Measurements from ENCODE around the gene KISS1. TPM values are rescaled to one million over a fixed set of nuclear protein-coding genes. Genes with fewer than 3 reads are reported as not detected.

The KISS1 gene
- total and polyA plus RNA-seq, 12 donors, result not detected

- ATAC-seq, result no peak
- no peak for TF ChIP-seq CTCF (IDR thresholded peaks at IDR 0.05)
- H3K36me3 ChIP-seq, result no peaks in the 10 kb centered on the region
- intact Hi-C loops (cut with DNase I), result loop anchor here in 4 of 10 donors (2.0 to 10.0 kb wide), 3 partner anchors 94 to 154 kb away; no protein-coding TSS in a partner anchor
- no peak for DNase-seq
- H3K27ac ChIP-seq, result no peak overlapping the region
- 88 to 91% methylated on average over 7 of the region's 7 CpGs for WGBS, 2 donors
- no peak overlapping the region for H3K4me3 ChIP-seq
- peaks cover 0 to 13% (median 7%) of the 10 kb centered on the region in 9 donors for H3K4me1 ChIP-seq
- no peaks in the 10 kb centered on the region for H3K9me3 ChIP-seq
- H3K27me3 ChIP-seq, result peaks cover 0 to 28% (median 13%) of the 10 kb centered on the region in 7 donors
Observed at GRCh38 chr1:204211046-204211445, 14.8 kb upstream of the KISS1 start.

GRCh38 chr1:204207136-204207616, 10.9 kb upstream of the KISS1 start:
- Histone ChIP-seq H3K27ac (no peak overlapping the region), H3K4me3 (no peak overlapping the region), H3K27me3 (peaks cover 0 to 32% (median 24%) of the 10 kb centered on the region in 7 donors), H3K4me1 (no peaks in the 10 kb centered on the region), H3K36me3 (no peaks in the 10 kb centered on the region), H3K9me3 (no peaks in the 10 kb centered on the region)
- peak; percentile 53 to 75 for DNase-seq
- intact Hi-C loops (cut with DNase I), result loop anchor here in 9 of 10 donors (1.0 to 10.0 kb wide), 7 partner anchors 44 to 346 kb away; partner anchors contain the start of gene SNRPE (in 5 of the 9)
- peak; percentile 63 to 93 (median 91) for TF ChIP-seq CTCF (IDR thresholded peaks at IDR 0.05)
- peak; percentile 69 to 94 (median 87) for ATAC-seq
- 20% methylated on average over 13 of the region's 13 CpGs for WGBS, 2 donors

GRCh38 chr1:204206121-204206520, 9.8 kb upstream of the KISS1 start:
- no peaks in the 10 kb centered on the region for H3K9me3 ChIP-seq
- TF ChIP-seq CTCF (IDR thresholded peaks at IDR 0.05), result no peak
- no peak for ATAC-seq
- no peak overlapping the region for H3K4me3 ChIP-seq
- no peak overlapping the region for H3K27ac ChIP-seq
- intact Hi-C loops (cut with DNase I), result loop anchor here in 8 of 10 donors (2.0 to 10.0 kb wide), 5 partner anchors 43 to 345 kb away; partner anchors contain the start of gene SNRPE (in 3 of the 8)
- no peak for DNase-seq
- peaks cover 0 to 32% (median 26%) of the 10 kb centered on the region in 7 donors for H3K27me3 ChIP-seq
- 54 to 56% methylated on average over 2 of the region's 2 CpGs for WGBS, 2 donors
- no peaks in the 10 kb centered on the region for H3K4me1 ChIP-seq
- H3K36me3 ChIP-seq, result no peaks in the 10 kb centered on the region

- TF ChIP-seq CTCF (IDR thresholded peaks at IDR 0.05), result no peak
- Histone ChIP-seq H3K9me3 (no peaks in the 10 kb centered on the region), H3K4me3 (no peak overlapping the region), H3K36me3 (no peaks in the 10 kb centered on the region), H3K27me3 (peaks cover 0 to 34% (median 26%) of the 10 kb centered on the region in 7 donors), H3K27ac (no peak overlapping the region), H3K4me1 (no peaks in the 10 kb centered on the region)
- ATAC-seq, result no peak
- intact Hi-C loops (cut with DNase I), result loop anchor here in 5 of 10 donors (5.0 to 10.0 kb wide), 3 partner anchors 43 to 343 kb away; partner anchors contain the start of gene SNRPE (in 2 of the 5)
- no peak for DNase-seq
Observed at GRCh38 chr1:204205486-204205885, 9.2 kb upstream of the KISS1 start.
